HepG2 (cell line): ENCODE data around the gene USP40. TPM values are rescaled to one million over a fixed set of nuclear protein-coding genes. Genes with fewer than 3 reads are reported as not detected.
A peak's percentile ranks its signal among the peaks of the same experiment; 100 is the strongest.

Experiments used
- BHLHE40 ChIP-seq: IDR thresholded peaks from 2 replicates; pipeline ENCODE4 v1.6.1; 2011; ENCODE audit warnings: low read length, improper control_type of control experiment
- CCAR2 ChIP-seq: fragments of 200-400 bp; formaldehyde crosslinking; optimal IDR thresholded peaks from 2 replicates; pipeline ENCODE3; 2018; ENCODE audit warnings: low read depth, mild to moderate bottlenecking, low read length, moderate library complexity
- FIP1L1 ChIP-seq: fragments of 200-400 bp; formaldehyde crosslinking; IDR thresholded peaks from 2 replicates; pipeline ENCODE4 v1.6.1; 2018; ENCODE audit warnings: low read depth, mild to moderate bottlenecking, low read length, moderate library complexity, borderline replicate concordance; ENCODE audit not compliant: insufficient read depth
- FOSL2 ChIP-seq: sonication (generic); formaldehyde crosslinking; IDR thresholded peaks from 2 replicates; pipeline ENCODE4 v1.4.0; 2020; ENCODE audit warnings: missing genetic modification reagents
- HDAC1 ChIP-seq: sonication (generic); formaldehyde crosslinking; IDR thresholded peaks from 2 replicates; pipeline ENCODE4 v1.5.1; 2020; ENCODE audit warnings: mild to moderate bottlenecking, missing genetic modification reagents
- IRF2 ChIP-seq: IDR thresholded peaks from 2 replicates; pipeline ENCODE4 v1.6.1; 2018; ENCODE audit warnings: missing genetic modification reagents, missing compliant biosample characterization
- NAIF1 ChIP-seq: sonication (generic); formaldehyde crosslinking; IDR thresholded peaks from 2 replicates; pipeline ENCODE4 v1.5.0; 2020; ENCODE audit warnings: mild to moderate bottlenecking, missing genetic modification reagents, borderline replicate concordance
- SIN3A ChIP-seq: IDR thresholded peaks from 2 replicates; pipeline ENCODE4 v1.6.1; 2011; ENCODE audit warnings: low read depth, mild to moderate bottlenecking, control low read depth, low read length, borderline replicate concordance
- ZNF607 ChIP-seq: sonication (generic); formaldehyde crosslinking; IDR thresholded peaks from 2 replicates; pipeline ENCODE4 v1.5.1; 2020; ENCODE audit warnings: missing genetic modification reagents, mild to moderate bottlenecking, borderline replicate concordance
- ZNF800 ChIP-seq: sonication (generic); formaldehyde crosslinking; IDR thresholded peaks from 2 replicates; pipeline ENCODE4 v1.4.0; 2020; ENCODE audit warnings: missing genetic modification reagents
- polyA plus RNA-seq, 8 experiments: library from polyadenylated mRNA; depleted of rRNA in 3 of 8; stranded (reverse) in 7 of 8; unstranded in 1 of 8; fragments of >200 nt; fragmentation: Illumina TruSeq in 4 of 8; extraction: Trizol in 4 of 8; gene quantifications; 2 replicates each; pipeline versions ENCODE4 v1.2.1 to v1.2.3, GENCODE V29; 2011 to 2016; ENCODE audit warnings: low read depth in 4 of 8, missing spikeins in 1 of 8, mixed read lengths in 1 of 8; ENCODE audit not compliant: insufficient read depth in 1 of 8
- total RNA-seq, 5 experiments: library from RNA; depleted of rRNA; stranded (reverse); fragments of >200 nt; fragmentation: Illumina TruSeq; extraction: Trizol; gene quantifications; 2 replicates each; pipeline ENCODE4 v1.2.3, GENCODE V29; 2016; ENCODE audit warnings: low read depth in 1 of 5
- TF ChIP-seq, protein P1 (sequence below), 2 experiments: sonication (generic) in 1 of 2; formaldehyde crosslinking in 1 of 2; IDR thresholded peaks; 2 replicates each; pipeline versions ENCODE4 v1.4.0 to v1.6.1; 2016 to 2020; ENCODE audit warnings: borderline replicate concordance in 1 of 2, low read depth in 1 of 2, mild to moderate bottlenecking in 1 of 2, missing genetic modification reagents in 1 of 2
- TF ChIP-seq, protein P2 (sequence below): sonication (generic); formaldehyde crosslinking; IDR thresholded peaks from 2 replicates; pipeline ENCODE4 v1.4.0; 2020; ENCODE audit warnings: missing genetic modification reagents, borderline replicate concordance
- TF ChIP-seq, protein P3 (sequence below): sonication (generic); formaldehyde crosslinking; IDR thresholded peaks from 2 replicates; pipeline ENCODE4 v1.4.0; 2020; ENCODE audit warnings: missing genetic modification reagents

The USP40 gene
- total and polyA plus RNA-seq, 2 of the 13 experiments (the other 11 are each of a cell fraction or from before 2014, with no cell fraction given), result 41.0 to 46.3 TPM

GRCh38 chr2:233566141-233566956 is at the start of gene USP40 (continued):
- TF ChIP-seq, protein P1, sequence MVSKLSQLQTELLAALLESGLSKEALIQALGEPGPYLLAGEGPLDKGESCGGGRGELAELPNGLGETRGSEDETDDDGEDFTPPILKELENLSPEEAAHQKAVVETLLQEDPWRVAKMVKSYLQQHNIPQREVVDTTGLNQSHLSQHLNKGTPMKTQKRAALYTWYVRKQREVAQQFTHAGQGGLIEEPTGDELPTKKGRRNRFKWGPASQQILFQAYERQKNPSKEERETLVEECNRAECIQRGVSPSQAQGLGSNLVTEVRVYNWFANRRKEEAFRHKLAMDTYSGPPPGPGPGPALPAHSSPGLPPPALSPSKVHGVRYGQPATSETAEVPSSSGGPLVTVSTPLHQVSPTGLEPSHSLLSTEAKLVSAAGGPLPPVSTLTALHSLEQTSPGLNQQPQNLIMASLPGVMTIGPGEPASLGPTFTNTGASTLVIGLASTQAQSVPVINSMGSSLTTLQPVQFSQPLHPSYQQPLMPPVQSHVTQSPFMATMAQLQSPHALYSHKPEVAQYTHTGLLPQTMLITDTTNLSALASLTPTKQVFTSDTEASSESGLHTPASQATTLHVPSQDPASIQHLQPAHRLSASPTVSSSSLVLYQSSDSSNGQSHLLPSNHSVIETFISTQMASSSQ (IDR thresholded peaks at IDR 0.05; ENCODE audit: low read depth), result no peak
- TF ChIP-seq, protein P1 (CRISPR knock-in tag; IDR thresholded peaks at IDR 0.05; ENCODE audit: borderline replicate concordance), result no peak; the same call in 1 of the 2 replicates
- TF ChIP-seq BHLHE40 (peak; percentile 13; the same call in 1 of the 2 replicates), NAIF1 (CRISPR knock-in tag) (peak; percentile 63; the same call in 1 of the 2 replicates), SIN3A (peak; percentile 87; the same call in 1 of the 2 replicates), HDAC1 (CRISPR knock-in tag) (peak; percentile 88), FOSL2 (peak; percentile 63), CCAR2 (peak; percentile 44), ZNF800 (CRISPR knock-in tag) (peak; percentile 91; the same call in 1 of the 2 replicates), ZNF607 (CRISPR knock-in tag) (peak; percentile 97), IRF2 (CRISPR knock-in tag) (no peak; the same call in none of the 2 replicates), FIP1L1 (no peak; the same call in 1 of the 2 replicates)
- TF ChIP-seq, protein P2, sequence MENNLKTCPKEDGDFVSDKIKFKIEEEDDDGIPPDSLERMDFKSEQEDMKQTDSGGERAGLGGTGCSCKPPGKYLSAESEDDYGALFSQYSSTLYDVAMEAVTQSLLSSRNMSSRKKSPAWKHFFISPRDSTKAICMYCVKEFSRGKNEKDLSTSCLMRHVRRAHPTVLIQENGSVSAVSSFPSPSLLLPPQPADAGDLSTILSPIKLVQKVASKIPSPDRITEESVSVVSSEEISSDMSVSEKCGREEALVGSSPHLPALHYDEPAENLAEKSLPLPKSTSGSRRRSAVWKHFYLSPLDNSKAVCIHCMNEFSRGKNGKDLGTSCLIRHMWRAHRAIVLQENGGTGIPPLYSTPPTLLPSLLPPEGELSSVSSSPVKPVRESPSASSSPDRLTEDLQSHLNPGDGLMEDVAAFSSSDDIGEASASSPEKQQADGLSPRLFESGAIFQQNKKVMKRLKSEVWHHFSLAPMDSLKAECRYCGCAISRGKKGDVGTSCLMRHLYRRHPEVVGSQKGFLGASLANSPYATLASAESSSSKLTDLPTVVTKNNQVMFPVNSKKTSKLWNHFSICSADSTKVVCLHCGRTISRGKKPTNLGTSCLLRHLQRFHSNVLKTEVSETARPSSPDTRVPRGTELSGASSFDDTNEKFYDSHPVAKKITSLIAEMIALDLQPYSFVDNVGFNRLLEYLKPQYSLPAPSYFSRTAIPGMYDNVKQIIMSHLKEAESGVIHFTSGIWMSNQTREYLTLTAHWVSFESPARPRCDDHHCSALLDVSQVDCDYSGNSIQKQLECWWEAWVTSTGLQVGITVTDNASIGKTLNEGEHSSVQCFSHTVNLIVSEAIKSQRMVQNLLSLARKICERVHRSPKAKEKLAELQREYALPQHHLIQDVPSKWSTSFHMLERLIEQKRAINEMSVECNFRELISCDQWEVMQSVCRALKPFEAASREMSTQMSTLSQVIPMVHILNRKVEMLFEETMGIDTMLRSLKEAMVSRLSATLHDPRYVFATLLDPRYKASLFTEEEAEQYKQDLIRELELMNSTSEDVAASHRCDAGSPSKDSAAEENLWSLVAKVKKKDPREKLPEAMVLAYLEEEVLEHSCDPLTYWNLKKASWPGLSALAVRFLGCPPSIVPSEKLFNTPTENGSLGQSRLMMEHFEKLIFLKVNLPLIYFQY, result peak; percentile 91
- TF ChIP-seq, protein P3, sequence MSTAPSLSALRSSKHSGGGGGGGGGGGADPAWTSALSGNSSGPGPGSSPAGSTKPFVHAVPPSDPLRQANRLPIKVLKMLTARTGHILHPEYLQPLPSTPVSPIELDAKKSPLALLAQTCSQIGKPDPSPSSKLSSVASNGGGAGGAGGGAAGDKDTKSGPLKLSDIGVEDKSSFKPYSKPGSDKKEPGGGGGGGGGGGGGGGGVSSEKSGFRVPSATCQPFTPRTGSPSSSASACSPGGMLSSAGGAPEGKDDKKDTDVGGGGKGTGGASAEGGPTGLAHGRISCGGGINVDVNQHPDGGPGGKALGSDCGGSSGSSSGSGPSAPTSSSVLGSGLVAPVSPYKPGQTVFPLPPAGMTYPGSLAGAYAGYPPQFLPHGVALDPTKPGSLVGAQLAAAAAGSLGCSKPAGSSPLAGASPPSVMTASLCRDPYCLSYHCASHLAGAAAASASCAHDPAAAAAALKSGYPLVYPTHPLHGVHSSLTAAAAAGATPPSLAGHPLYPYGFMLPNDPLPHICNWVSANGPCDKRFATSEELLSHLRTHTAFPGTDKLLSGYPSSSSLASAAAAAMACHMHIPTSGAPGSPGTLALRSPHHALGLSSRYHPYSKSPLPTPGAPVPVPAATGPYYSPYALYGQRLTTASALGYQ, result peak; percentile 61; the same call in 1 of the 2 replicates
